ENCODE measurements around the gene BMPR1B.
"Not testable (repeated sequence)": the region's sequence is repeated elsewhere in the genome, so short reads cannot be mapped to it uniquely, and the experiment has no call there.

BMPR1B gene

DNA sequence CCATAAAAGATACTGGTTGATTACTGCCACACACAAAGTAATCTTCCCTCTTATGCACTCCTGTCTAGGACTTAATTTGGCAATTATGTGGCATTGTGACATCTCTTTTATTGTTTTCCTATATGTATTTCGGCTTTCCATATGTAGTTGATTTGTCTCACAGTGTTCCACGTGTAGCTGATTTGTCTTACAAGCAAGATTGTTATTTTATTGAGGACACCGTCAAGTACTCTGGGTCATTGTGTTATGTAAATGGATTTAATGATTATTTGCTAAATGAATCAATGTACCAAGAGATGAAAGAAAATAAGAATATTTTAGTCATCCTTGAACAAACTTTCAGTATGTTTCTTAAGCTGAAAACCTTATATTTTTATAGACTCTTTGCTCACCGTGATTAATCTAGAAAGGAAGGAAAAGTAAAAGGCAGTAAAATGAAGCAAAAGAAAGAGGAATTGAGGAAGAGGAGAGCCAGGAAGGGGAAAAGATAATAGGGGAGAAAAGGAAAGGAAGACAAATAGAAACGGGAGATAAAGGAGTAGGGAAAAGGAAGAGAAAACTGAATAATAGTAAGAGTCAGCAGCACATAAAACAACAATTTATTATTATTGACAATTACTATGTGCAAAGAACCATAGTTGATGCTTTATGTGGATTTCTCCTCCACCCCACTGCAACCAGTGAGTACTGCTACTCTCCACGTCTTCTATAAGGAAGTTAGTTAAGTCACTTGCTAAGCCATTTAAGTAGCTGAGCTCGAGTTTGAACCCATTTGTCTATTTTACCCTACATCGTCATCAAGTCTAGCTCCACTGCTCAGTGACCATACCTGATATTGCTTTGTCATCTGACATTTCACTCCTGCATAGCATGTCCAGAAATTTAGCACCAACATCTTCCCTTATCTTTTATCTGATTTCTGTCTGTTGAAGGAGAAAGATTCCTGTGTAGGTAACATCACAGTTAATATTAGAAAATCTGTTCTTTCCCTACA lies 336.5 kb downstream of the BMPR1B start:
- no peak for DNase-seq

- no peak for DNase-seq
Observed at GRCh38 chr4:95095348-95095974, 337.7 kb downstream of the BMPR1B start.

GRCh38 chr4:95102162-95102790 lies 344.5 kb downstream of the BMPR1B start:
- no peak for DNase-seq

GRCh38 chr4:95105112-95105511 lies 347.4 kb downstream of the BMPR1B start:
- no peak for DNase-seq

GRCh38 chr4:95105983-95106382 lies 348.2 kb downstream of the BMPR1B start:
- DNase-seq, result no peak

DNA sequence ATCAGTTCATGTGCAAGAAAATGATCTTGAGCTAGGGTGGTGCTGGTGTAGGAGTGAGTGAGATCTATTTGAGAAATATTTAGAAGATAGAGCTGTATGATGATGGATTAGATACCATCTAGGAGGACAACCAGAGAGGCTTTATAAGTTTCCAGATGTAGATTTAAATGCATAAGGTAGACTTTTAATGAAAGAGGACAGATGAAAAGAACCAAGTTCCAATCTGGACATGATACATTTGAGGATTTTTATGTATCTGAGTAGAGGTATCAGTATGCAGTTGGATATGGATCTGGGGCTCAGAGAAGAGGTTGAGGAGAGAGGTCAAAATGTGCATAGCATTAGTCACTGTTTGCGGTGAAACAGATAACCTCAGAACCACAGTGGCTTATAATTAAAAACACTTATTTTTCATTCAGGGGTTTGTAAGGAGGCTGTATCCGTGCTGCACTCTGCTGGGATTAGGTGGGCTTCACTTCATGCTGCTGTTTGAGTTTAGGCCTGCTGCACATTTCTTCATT lies 348.7 kb downstream of the BMPR1B start:
- no peak for DNase-seq

GRCh38 chr4:95107004-95107403 lies 349.2 kb downstream of the BMPR1B start:
- no peak for DNase-seq

DNA sequence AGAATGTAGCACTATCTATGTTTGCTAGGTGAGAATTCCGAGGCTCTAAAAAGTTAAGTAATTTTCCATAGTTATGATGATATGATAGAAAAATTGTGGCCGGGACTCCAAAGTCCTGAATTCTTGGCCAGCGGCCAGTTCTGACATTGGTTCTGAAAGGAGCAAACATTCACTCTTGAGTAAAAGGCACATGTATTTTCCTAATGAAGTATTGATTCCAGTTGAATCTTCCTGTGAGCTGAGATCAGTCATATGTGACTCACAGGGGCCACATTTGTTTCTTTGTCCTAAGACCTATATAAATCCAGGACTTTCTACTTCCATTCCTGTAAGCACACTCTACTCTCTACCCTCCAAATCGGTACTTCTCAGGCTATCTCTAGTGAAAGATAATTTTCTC lies 349.9 kb downstream of the BMPR1B start:
- DNase-seq, result no peak

GRCh38 chr4:95108883-95109421 lies 351.2 kb downstream of the BMPR1B start:
- no peak for DNase-seq

DNA sequence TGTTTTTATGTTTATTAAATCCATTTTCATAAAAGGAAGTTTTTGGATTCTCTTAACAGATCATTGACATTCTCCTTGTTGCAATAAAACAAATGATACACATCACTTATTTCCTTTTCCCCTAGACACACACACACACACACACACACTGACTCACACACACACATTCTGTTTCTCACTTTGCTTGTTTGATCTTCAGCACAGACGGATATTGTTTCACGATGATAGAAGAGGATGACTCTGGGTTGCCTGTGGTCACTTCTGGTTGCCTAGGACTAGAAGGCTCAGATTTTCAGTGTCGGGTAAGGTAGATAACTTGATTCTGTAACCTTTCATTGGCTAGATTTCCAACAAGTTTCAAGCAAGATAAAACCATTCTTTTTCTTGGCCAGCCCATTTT lies 356.8 kb downstream of the BMPR1B start:
- no peak for DNase-seq

- no peak for DNase-seq
Observed at GRCh38 chr4:95118497-95118896, 360.7 kb downstream of the BMPR1B start.

DNA sequence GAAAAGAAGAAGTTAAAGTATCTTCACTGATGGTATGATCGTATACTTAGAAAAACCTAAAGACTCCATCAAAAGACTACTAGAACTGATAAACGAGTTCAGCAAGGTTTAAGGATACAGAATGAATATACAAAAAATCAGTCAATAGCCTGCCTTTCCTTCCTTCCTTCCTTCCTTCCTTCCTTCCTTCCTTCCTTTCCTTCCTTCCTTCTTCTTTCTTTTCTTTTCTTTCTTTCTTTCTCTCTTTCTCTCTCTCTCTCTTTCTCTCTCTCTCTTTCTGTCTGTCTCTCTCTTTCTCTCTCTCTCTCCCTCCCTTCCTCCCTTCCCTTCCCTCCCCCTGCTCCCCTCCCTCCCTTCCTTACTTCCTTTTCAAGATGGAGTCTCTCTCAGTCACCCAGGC lies 362.7 kb downstream of the BMPR1B start:
- no peak for DNase-seq

DNA sequence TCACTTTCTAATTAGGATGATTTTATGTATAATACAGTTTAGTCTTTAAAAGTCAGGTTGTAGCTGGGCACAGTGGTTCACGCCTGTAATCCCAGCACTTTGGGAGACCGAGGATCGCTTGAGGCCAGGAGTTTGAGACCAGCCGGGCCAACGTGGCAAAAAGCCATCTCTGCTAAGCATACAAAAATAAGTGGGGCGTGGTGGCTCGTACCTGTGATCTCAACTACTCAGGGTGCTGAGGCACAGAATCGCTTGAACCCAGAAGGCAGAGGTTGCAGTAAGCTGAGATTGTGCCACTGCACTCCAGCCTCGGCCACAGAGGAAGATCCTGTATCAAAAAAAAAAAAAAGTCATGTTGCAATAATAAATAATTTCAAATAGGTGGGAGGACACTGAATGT lies 364.2 kb downstream of the BMPR1B start:
- no peak for DNase-seq

DNA sequence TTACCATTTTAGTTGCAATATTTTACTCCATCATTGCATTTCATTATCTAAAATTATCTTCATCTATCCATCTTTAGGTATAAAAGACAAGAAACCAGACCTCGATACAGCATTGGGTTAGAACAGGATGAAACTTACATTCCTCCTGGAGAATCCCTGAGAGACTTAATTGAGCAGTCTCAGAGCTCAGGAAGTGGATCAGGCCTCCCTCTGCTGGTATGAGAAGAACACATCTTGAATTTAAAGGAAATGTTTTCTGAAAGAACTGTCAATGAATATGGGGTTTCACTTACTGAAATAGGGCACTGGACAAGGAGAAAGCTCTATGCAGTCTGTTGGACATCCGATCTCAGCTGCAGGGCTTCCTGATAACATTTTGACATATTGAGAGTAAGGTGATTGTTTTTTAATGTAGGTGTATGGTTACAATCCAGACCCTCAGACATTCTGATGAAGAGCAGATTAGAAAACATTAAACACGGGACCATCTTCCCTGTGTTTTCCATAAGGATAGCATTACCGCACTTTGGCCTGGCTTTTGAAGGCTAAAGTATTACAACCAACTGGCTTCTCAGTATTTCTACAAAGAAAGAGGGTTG lies 367.2 kb downstream of the BMPR1B start:
- no peak for DNase-seq

- no peak for DNase-seq
Observed at GRCh38 chr4:95129031-95129430, 371.3 kb downstream of the BMPR1B start.

GRCh38 chr4:95129821-95130311 lies 372.1 kb downstream of the BMPR1B start:
- no peak for DNase-seq

DNA sequence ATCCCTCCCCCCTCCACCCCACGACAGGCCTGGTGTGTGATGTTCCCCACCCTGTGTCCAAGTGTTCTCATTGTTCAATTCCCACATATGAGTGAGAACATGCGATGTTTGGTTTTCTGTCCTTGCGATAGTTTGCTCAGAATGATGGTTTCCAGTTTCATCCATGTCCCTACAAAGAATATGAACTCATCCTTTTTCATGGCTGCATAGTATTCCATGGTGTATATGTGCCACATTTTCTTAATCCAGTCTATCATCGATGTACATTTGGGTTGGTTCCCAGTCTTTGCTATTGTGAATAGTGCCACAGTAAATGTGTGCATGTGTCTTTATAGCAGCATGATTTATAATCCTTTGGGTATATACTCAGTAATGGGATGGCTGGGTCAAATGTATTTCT lies 376.3 kb downstream of the BMPR1B start:
- DNase-seq, result not testable (repeated sequence)

- DNase-seq, result not testable (repeated sequence)
Observed at GRCh38 chr4:95139424-95139823, 381.7 kb downstream of the BMPR1B start.

GRCh38 chr4:95141361-95141760 lies 383.6 kb downstream of the BMPR1B start:
- no peak for DNase-seq

- DNase-seq, result no peak
Observed at GRCh38 chr4:95142932-95143331, 385.2 kb downstream of the BMPR1B start.

GRCh38 chr4:95151255-95151654 lies 393.5 kb downstream of the BMPR1B start:
- no peak for DNase-seq

- DNase-seq, result no peak
Observed at GRCh38 chr4:95153182-95153581, 395.4 kb downstream of the BMPR1B start.
